ENCODE measurements around the gene CTBP1. TPM values are rescaled to one million over a fixed set of nuclear protein-coding genes. Genes with fewer than 3 reads are reported as not detected.

CTBP1 gene
- polyA plus RNA-seq, 1 donor from 2014 or later, result 325 TPM

DNA sequence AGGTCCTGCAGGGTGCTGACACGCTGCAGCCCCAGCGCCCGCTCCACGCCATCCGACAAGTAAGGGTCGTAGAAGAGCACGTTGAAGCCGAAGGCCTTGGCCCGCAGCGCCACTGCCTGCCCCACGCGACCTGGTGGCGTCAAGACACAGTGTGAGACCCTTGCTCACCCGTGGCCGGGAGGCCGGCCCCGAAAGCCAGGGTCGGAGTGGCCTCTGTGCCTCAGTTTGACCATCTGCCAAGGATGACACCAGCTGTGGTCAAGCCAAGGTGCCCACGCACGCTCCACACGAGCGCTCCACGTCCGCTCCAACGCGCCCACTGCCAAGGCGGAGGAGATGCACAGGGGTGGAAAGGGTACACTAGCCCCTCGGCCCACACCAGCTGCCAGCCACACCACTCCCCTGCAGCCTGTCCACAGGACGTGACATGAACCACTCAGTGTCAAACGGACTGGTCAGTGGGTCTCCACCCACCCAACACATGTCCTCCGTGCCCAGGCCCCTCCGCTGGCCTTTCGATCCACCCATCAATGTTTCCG, 32.8 kb downstream of the CTBP1 start:
- Histone ChIP-seq H3K9me2 (ENCODE audit: insufficient read depth, low read length) (no peaks in the 10 kb centered on the region), H3K4me2 (ENCODE audit: low read length) (no peak overlapping the region), H3F3A (ENCODE audit: insufficient read depth, low read length, poor library complexity, severe bottlenecking) (no peaks in the 10 kb centered on the region), H2AFZ (ENCODE audit: low read depth, low read length) (no peak overlapping the region), H3K9me3 (ENCODE audit: low read length) (no peaks in the 10 kb centered on the region), H3K79me2 (replicated peaks; ENCODE audit: insufficient read depth, low read length) (peaks cover 2% of the 10 kb centered on the region), H3K4me3 (ENCODE audit: low read length) (no peak overlapping the region), H3K27ac (ENCODE audit: low read length) (no peak overlapping the region), H3K27me3 (ENCODE audit: insufficient read depth, low read depth, low read length) (no peaks in the 10 kb centered on the region), H3K36me3 (ENCODE audit: insufficient read depth, low read length) (no peaks in the 10 kb centered on the region), H3K9ac (ENCODE audit: low read length) (no peak overlapping the region), H4K20me1 (ENCODE audit: insufficient read depth) (no peaks in the 10 kb centered on the region)
- TF ChIP-seq, protein P1, sequence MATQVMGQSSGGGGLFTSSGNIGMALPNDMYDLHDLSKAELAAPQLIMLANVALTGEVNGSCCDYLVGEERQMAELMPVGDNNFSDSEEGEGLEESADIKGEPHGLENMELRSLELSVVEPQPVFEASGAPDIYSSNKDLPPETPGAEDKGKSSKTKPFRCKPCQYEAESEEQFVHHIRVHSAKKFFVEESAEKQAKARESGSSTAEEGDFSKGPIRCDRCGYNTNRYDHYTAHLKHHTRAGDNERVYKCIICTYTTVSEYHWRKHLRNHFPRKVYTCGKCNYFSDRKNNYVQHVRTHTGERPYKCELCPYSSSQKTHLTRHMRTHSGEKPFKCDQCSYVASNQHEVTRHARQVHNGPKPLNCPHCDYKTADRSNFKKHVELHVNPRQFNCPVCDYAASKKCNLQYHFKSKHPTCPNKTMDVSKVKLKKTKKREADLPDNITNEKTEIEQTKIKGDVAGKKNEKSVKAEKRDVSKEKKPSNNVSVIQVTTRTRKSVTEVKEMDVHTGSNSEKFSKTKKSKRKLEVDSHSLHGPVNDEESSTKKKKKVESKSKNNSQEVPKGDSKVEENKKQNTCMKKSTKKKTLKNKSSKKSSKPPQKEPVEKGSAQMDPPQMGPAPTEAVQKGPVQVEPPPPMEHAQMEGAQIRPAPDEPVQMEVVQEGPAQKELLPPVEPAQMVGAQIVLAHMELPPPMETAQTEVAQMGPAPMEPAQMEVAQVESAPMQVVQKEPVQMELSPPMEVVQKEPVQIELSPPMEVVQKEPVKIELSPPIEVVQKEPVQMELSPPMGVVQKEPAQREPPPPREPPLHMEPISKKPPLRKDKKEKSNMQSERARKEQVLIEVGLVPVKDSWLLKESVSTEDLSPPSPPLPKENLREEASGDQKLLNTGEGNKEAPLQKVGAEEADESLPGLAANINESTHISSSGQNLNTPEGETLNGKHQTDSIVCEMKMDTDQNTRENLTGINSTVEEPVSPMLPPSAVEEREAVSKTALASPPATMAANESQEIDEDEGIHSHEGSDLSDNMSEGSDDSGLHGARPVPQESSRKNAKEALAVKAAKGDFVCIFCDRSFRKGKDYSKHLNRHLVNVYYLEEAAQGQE (IDR thresholded peaks at IDR 0.05; ENCODE audit: borderline replicate concordance), result no peak
- TF ChIP-seq EP300 (conservative IDR thresholded peaks at IDR 0.05; ENCODE audit: poor library complexity, severe bottlenecking) (no peak), POLR2AphosphoS5 (IDR thresholded peaks at IDR 0.05) (no peak), MXI1 (conservative IDR thresholded peaks at IDR 0.05; ENCODE audit: poor library complexity, severe bottlenecking) (no peak), TAF1 (IDR thresholded peaks at IDR 0.05; ENCODE audit: low read depth) (no peak), EZH2 (IDR thresholded peaks at IDR 0.05; ENCODE audit: borderline replicate concordance, insufficient read depth, low read length, poor library complexity, severe bottlenecking) (no peak), RAD21 (conservative IDR thresholded peaks at IDR 0.05) (no peak), SMC3 (conservative IDR thresholded peaks at IDR 0.05; ENCODE audit: poor library complexity) (no peak)
- TF ChIP-seq, protein P2, sequence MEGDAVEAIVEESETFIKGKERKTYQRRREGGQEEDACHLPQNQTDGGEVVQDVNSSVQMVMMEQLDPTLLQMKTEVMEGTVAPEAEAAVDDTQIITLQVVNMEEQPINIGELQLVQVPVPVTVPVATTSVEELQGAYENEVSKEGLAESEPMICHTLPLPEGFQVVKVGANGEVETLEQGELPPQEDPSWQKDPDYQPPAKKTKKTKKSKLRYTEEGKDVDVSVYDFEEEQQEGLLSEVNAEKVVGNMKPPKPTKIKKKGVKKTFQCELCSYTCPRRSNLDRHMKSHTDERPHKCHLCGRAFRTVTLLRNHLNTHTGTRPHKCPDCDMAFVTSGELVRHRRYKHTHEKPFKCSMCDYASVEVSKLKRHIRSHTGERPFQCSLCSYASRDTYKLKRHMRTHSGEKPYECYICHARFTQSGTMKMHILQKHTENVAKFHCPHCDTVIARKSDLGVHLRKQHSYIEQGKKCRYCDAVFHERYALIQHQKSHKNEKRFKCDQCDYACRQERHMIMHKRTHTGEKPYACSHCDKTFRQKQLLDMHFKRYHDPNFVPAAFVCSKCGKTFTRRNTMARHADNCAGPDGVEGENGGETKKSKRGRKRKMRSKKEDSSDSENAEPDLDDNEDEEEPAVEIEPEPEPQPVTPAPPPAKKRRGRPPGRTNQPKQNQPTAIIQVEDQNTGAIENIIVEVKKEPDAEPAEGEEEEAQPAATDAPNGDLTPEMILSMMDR (IDR thresholded peaks at IDR 0.05; ENCODE audit: poor library complexity, severe bottlenecking), result no peak

DNA sequence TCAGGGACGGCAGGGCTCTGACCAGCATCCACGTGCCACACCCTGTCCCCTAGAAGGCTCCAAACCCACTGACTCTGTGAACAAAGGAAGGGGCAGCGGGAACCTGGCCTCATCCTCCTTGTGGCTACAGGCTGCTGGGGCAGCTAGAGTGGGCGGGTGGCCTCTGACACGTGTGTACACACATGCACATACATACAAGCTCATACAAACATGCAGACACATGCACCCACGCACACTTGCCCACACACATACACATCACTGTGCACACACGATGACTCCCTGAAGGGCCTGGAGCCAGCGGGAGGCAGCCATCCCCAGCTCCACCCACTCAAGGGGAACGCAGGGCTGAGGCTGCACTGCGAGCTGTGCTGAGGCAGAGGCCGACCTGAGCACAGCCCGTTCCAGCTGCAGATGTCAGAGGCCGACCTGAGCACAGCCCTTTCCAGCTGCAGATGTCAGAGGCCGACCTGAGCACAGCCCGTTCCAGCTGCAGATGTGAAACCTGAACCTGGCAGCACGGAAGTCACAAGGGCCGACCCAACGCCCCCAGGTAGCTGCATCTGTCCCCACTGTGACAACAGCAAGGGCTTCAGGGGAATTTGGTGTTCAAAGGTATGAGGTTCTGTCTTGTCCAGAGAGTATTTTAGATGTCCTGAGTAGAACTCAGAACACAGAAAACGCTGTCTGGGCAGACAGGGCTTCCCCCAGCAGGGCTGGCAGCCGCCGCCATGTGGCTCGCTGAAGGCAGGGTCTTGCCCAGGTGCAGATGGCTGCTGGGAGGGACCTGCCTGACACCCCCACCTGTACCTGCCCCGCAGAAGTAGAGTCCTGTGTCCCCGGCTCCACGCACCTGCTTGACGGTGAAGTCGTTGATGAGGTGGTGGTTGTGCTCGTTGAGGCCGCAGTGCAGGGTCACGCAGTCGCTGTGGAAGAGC, 33.5 kb downstream of the CTBP1 start:
- H3K27ac ChIP-seq (ENCODE audit: low read length), result no peak overlapping the region
- TF ChIP-seq, protein P2 (IDR thresholded peaks at IDR 0.05; ENCODE audit: poor library complexity, severe bottlenecking), result no peak
- no peak for TF ChIP-seq TAF1 (IDR thresholded peaks at IDR 0.05; ENCODE audit: low read depth)
- TF ChIP-seq MXI1 (conservative IDR thresholded peaks at IDR 0.05; ENCODE audit: poor library complexity, severe bottlenecking), result no peak
- no peak for TF ChIP-seq EP300 (conservative IDR thresholded peaks at IDR 0.05; ENCODE audit: poor library complexity, severe bottlenecking)
- no peak for TF ChIP-seq SMC3 (conservative IDR thresholded peaks at IDR 0.05; ENCODE audit: poor library complexity)
- TF ChIP-seq EZH2 (IDR thresholded peaks at IDR 0.05; ENCODE audit: borderline replicate concordance, insufficient read depth, low read length, poor library complexity, severe bottlenecking), result no peak
- TF ChIP-seq, protein P1 (IDR thresholded peaks at IDR 0.05; ENCODE audit: borderline replicate concordance), result no peak
- TF ChIP-seq RAD21 (conservative IDR thresholded peaks at IDR 0.05), result no peak
- no peak for TF ChIP-seq POLR2AphosphoS5 (IDR thresholded peaks at IDR 0.05)
- H3K27me3 ChIP-seq (ENCODE audit: insufficient read depth, low read depth, low read length), result no peaks in the 10 kb centered on the region
- H3K4me2 ChIP-seq (ENCODE audit: low read length), result no peak overlapping the region
- H3K4me3 ChIP-seq (ENCODE audit: low read length), result no peak overlapping the region
- H2AFZ ChIP-seq (ENCODE audit: low read depth, low read length), result no peak overlapping the region
- H3K9me3 ChIP-seq (ENCODE audit: low read length), result no peaks in the 10 kb centered on the region
- H3K36me3 ChIP-seq (ENCODE audit: insufficient read depth, low read length), result no peaks in the 10 kb centered on the region
- H3F3A ChIP-seq (ENCODE audit: insufficient read depth, low read length, poor library complexity, severe bottlenecking), result no peaks in the 10 kb centered on the region
- no peaks in the 10 kb centered on the region for H3K9me2 ChIP-seq (ENCODE audit: insufficient read depth, low read length)
- no peaks in the 10 kb centered on the region for H4K20me1 ChIP-seq (ENCODE audit: insufficient read depth)
- H3K79me2 ChIP-seq (replicated peaks; ENCODE audit: insufficient read depth, low read length), result peaks cover 2% of the 10 kb centered on the region
- no peak overlapping the region for H3K9ac ChIP-seq (ENCODE audit: low read length)
